Amygdala (tissue), 56 donors: ENCODE results near the gene LRCH3.
A peak's percentile ranks its signal among the peaks of the same experiment; 100 is the strongest.
"Not testable (repeated sequence)": the region's sequence is repeated elsewhere in the genome, so short reads cannot be mapped to it uniquely, and the experiment has no call there.

ENCODE experiments used
- DNase-seq, 56 donors: peaks; one replicate each; lab custom pipeline; 2025; lab: John Stamatoyannopoulos, UW

The LRCH3 gene

DNA sequence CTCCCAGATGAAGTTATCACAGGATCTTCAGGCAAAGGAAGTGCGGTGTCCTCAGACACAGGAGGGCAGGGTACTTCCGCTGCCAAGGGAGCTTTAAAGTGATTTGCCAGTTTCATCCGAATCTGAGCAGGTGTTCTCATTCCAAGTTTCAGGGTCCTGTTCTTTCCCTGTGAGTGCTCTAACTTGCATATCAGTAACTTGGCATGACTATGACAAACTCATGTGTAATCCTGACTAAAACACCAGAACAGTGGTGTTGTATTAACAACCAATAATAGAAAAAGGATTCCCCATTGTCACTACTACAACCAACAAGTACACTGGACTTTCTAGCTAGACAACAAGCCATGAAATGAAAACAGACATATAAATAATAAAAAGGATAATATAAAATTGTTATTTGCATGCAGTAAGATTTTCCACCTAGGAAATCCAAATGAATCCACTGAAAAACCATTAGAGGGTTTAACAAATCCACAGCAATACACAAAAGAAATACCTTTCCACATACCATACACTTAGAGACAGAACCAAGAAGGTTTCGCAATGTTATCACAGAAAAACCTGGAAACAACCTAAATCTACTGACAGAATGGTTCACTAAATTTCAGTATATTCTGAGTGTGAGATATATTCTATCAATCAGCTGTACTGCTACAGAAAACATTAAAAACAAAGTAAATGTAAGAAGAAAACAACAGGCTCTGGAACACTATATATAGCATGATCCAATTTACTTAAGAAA lies 118.1 kb downstream of the LRCH3 start:
- DNase-seq = no peak

DNA sequence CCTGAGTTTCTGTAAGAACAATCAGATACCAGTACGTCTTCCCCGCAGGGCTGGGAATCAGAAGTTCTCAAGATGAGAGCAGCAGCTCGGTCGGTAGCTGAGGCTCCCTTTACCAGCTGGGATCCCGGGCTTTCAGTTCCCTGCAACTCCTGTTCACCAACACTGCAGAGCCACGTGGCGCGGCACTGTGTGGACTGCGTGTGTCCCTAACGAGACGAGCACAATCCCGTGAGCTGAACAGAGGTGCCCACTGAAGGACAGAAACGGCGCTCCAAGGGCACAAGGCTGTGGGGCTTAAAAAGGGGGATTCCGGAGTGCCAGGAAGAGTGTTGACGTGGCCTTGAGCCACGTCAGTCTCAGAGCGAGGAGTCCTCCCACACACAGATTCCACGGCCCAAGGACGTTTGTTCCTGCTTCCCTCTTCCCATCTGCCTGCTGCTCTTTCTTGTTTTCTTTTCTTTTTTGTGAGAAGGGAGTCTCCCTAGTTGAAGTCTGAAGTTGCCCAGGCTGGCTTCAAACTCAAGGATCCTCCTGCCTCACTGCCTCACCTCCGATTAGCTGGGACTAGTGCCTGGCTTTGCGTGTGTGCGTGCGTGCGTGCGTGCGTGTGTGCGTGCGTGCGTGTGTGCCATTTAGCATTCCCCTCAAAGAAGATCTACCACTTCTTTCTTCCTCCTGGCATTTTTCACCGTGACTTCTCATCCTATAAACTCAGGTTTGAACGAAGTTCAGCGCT lies 121.9 kb downstream of the LRCH3 start:
- peak in 8 of 56 donors; percentile 1 to 6 (median 3) for DNase-seq

DNA sequence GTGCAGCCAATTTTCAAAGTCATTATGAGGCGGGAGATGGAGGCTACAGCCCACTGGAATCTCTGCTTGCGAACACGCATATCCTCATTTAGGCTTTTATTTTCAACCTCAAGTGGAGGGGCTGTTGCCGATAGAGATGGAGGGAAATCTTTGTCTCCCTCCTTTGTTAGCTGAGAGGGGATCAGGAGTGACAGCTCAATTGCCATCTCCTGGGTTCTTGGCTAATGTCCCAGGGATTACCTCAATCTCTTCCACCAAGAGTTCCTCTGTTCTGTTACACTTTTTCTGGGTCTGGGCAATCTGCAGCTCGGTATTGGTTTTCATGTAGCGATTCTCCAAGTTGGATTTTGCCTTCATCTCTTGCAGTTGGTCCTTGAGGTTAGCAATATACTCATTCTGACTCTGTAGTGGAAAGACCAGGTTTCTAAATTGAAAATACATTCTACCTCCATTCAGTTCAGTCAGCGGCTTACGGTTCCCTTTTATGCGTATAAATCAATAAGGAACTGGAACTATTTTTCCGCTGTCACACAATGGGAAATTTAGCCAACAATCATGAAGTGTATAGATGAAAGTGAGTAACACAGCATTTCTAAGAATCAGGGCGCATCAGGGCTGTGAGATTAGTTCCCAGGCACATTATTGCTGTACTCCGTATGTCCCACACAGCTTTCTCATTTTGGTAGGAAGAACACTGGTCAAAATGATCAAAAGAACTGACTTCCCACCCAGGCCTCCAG lies 122.8 kb downstream of the LRCH3 start:
- DNase-seq = no peak

DNA sequence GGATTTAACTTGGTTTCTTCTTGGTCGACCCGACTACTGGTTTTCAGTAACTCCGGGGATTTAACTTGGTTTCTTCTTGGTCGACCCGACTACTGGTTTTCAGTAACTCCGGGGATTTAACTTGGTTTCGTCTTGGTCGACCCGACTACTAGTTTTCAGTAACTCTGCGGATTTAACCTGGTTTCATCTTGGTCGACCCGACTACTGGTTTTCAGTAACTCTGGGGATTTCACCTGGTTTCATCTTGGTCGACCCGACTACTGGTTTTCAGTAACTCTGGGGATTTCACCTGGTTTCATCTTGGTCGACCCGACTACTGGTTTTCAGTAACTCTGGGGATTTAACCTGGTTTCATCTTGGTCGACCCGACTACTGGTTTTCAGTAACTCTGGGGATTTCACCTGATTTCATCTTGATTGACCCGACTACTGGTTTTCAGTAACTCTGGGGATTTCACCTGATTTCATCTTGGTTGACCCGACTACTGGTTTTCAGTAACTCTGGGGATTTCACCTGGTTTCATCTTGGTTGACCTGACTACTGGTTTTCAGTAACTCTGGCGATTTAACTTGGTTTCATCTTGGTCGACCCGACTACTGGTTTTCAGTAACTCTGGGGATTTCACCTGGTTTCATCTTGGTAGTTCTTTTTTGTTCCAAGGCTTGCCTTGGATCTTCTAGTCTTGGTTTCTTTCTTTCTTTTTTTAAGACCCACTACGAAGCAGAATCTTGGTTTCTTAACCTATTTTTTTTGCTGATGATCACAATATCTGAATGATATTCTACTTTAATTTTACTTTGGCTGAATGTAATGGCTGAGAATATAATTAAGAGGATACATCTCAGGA lies 130.6 kb downstream of the LRCH3 start:
- DNase-seq = not testable (repeated sequence)

DNA sequence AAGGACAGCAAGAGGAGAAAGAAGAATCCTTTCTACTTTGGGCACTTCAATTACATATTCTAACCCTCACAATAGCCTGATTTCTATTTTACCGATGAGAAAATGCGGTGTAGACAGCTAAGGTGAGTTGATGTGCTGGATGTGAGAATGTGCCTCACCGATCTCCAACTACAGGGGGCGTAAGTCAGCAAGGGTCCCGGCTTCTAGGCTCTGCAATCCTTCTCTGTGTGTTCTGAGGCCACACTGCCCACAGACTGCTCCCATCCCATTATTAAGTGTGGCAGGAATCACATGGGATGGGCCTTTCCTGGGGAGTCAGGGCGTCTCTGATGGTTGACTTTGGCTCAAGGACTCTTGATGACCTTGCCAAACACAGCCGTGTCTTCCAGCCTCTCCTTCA lies 135.4 kb downstream of the LRCH3 start:
- DNase-seq = no peak

DNA sequence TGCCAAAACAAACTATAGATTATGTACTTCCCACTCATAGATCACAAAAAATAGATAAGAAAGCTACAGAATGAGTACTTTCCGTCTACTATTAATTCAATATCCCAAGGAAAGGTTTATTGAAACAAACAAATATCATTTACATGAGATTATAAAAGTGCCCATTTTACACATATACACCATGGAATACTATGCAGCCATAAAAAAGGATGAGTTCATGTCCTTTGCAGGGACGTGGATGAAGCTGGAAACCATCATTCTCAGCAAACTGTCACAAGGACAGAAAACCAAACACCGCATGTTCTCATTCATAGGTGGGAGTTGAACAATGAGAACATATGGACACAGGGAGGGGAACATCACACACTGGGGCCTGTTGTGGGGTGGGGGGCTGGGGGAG lies 136.5 kb downstream of the LRCH3 start:
- not testable (repeated sequence) for DNase-seq

DNA sequence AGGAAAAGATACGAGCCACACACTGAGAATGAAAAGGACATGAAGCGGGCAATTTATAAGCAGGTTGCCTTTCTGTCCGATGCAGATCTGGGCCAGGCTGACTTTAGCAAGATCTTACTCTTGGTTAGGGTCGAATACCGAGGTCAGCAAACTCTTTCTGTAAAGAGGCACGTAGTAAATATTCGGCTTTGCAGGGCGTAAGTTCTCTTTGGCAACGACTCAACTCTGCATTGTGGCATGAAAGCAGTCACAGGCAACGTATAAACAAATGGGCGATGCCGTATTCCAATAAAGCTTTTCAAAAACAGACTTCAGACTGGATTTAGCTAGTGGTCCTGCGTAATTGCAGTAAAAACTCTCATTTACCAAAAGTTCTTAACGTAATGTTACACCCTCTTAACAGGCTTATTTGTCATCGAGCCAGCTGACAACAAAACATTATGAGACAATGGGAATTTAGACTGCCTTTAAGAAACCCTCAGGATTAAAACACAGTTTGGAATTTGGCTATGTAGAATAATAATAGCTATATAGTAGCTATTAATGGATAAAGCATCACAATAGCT lies 145.8 kb downstream of the LRCH3 start:
- no peak for DNase-seq
